Measurements from ENCODE around the gene MBD4. TPM values are rescaled to one million over a fixed set of nuclear protein-coding genes. Genes with fewer than 3 reads are reported as not detected.
"Not testable (repeated sequence)": the region's sequence is repeated elsewhere in the genome, so short reads cannot be mapped to it uniquely, and the experiment has no call there.

The MBD4 gene
- 10 to 100 TPM; 38.4 to 44.4 TPM for total RNA-seq

GRCh38 chr3:129439817-129440617 lies at the start of gene MBD4, which contains the start of gene IFT122:
Gene MBD4 (minus strand): TSS chr3:129439948. CDS start chr3:129439833, 115 bp downstream.
Gene IFT122 (plus strand): TSS chr3:129440224. CDS start chr3:129440331, 107 bp downstream.
- H3K27me3 Mint-ChIP-seq: no peaks in the 10 kb centered on the region
- H3K36me3 Mint-ChIP-seq (ENCODE audit: low read depth): peaks cover 48% of the 10 kb centered on the region
- H3K4me3 Mint-ChIP-seq: peak within 1 kb of the TSS; percentile 89
- no peaks in the 10 kb centered on the region for H3K9me3 Mint-ChIP-seq
- peaks cover 53% of the 10 kb centered on the region for H3K4me1 Mint-ChIP-seq
- peak; percentile 90 for ATAC-seq (replicated peaks)
- peak within 1 kb of the TSS; percentile 95 for H3K27ac Mint-ChIP-seq

- not testable (repeated sequence) for ATAC-seq (replicated peaks); H3K27me3 Mint-ChIP-seq; H3K4me1 Mint-ChIP-seq; H3K27ac Mint-ChIP-seq; H3K4me3 Mint-ChIP-seq; H3K9me3 Mint-ChIP-seq
- peaks cover 15% of the 10 kb centered on the region for H3K36me3 Mint-ChIP-seq (ENCODE audit: low read depth)
These were observed 49.5 kb upstream of the MBD4 start for GRCh38 chr3:129489258-129489657.

- not testable (repeated sequence) for H3K27ac Mint-ChIP-seq; ATAC-seq (replicated peaks); H3K4me1 Mint-ChIP-seq
These were observed 48.2 kb upstream of the MBD4 start for GRCh38 chr3:129487868-129488335.

GRCh38 chr3:129487183-129487867 lies 47.6 kb upstream of the MBD4 start:
- Mint-ChIP-seq H3K36me3 (ENCODE audit: low read depth) (no peaks in the 10 kb centered on the region), H3K4me1 (no peaks in the 10 kb centered on the region), H3K4me3 (no peak overlapping the region), H3K27ac (no peak overlapping the region), H3K27me3 (no peaks in the 10 kb centered on the region), H3K9me3 (no peaks in the 10 kb centered on the region)
- ATAC-seq (replicated peaks): no peak

More at GRCh38 chr3:129487868-129488335, 48.2 kb upstream of the MBD4 start:
- H3K4me3 Mint-ChIP-seq; H3K9me3 Mint-ChIP-seq; H3K27me3 Mint-ChIP-seq; H3K36me3 Mint-ChIP-seq (ENCODE audit: low read depth): not testable (repeated sequence)

- Mint-ChIP-seq H3K9me3 (no peaks in the 10 kb centered on the region), H3K27ac (peak overlapping the region; percentile 18), H3K4me3 (no peak overlapping the region), H3K4me1 (peaks cover 6% of the 10 kb centered on the region), H3K36me3 (ENCODE audit: low read depth) (no peaks in the 10 kb centered on the region), H3K27me3 (no peaks in the 10 kb centered on the region)
- ATAC-seq (replicated peaks): no peak
These were observed 46.9 kb upstream of the MBD4 start for GRCh38 chr3:129486664-129487035.

- H3K4me3 Mint-ChIP-seq: no peak overlapping the region
- peaks cover 6% of the 10 kb centered on the region for H3K4me1 Mint-ChIP-seq
- H3K27me3 Mint-ChIP-seq: no peaks in the 10 kb centered on the region
- H3K9me3 Mint-ChIP-seq: no peaks in the 10 kb centered on the region
- no peak for ATAC-seq (replicated peaks)
- H3K27ac Mint-ChIP-seq: peak overlapping the region; percentile 18
- no peaks in the 10 kb centered on the region for H3K36me3 Mint-ChIP-seq (ENCODE audit: low read depth)
These were observed 46.2 kb upstream of the MBD4 start for GRCh38 chr3:129485721-129486663.

GRCh38 chr3:129485146-129485545 lies 45.4 kb upstream of the MBD4 start:
- not testable (repeated sequence) for H3K4me1 Mint-ChIP-seq; H3K36me3 Mint-ChIP-seq (ENCODE audit: low read depth); H3K4me3 Mint-ChIP-seq; ATAC-seq (replicated peaks); H3K27ac Mint-ChIP-seq; H3K9me3 Mint-ChIP-seq; H3K27me3 Mint-ChIP-seq

- no peak overlapping the region for H3K4me3 Mint-ChIP-seq
- no peak for ATAC-seq (replicated peaks)
- H3K36me3 Mint-ChIP-seq (ENCODE audit: low read depth): peaks cover 10% of the 10 kb centered on the region
- H3K9me3 Mint-ChIP-seq: no peaks in the 10 kb centered on the region
- H3K27me3 Mint-ChIP-seq: no peaks in the 10 kb centered on the region
- no peak overlapping the region for H3K27ac Mint-ChIP-seq
- H3K4me1 Mint-ChIP-seq: peaks cover 6% of the 10 kb centered on the region
These were observed 44.1 kb upstream of the MBD4 start for GRCh38 chr3:129483870-129484269.

- Mint-ChIP-seq H3K27ac (no peak overlapping the region), H3K9me3 (no peaks in the 10 kb centered on the region), H3K36me3 (ENCODE audit: low read depth) (peaks cover 15% of the 10 kb centered on the region), H3K4me3 (no peak overlapping the region), H3K4me1 (peaks cover 6% of the 10 kb centered on the region), H3K27me3 (no peaks in the 10 kb centered on the region)
- no peak for ATAC-seq (replicated peaks)
These were observed 43.0 kb upstream of the MBD4 start for GRCh38 chr3:129482721-129483120.

GRCh38 chr3:129481766-129482332 lies 42.1 kb upstream of the MBD4 start:
- Mint-ChIP-seq H3K4me1 (peaks cover 6% of the 10 kb centered on the region), H3K27ac (peak overlapping the region; percentile 70), H3K9me3 (no peaks in the 10 kb centered on the region), H3K36me3 (ENCODE audit: low read depth) (peaks cover 21% of the 10 kb centered on the region), H3K4me3 (peak overlapping the region; percentile 28), H3K27me3 (no peaks in the 10 kb centered on the region)
- peak; percentile 82 for ATAC-seq (replicated peaks)

- Mint-ChIP-seq H3K27ac (peak overlapping the region; percentile 70), H3K4me3 (peak overlapping the region; percentile 28), H3K36me3 (ENCODE audit: low read depth) (peaks cover 27% of the 10 kb centered on the region)
- not testable (repeated sequence) for ATAC-seq (replicated peaks); H3K9me3 Mint-ChIP-seq; H3K4me1 Mint-ChIP-seq; H3K27me3 Mint-ChIP-seq
These were observed 41.5 kb upstream of the MBD4 start for GRCh38 chr3:129481225-129481765.

- no peaks in the 10 kb centered on the region for H3K27me3 Mint-ChIP-seq
- H3K36me3 Mint-ChIP-seq (ENCODE audit: low read depth): peaks cover 39% of the 10 kb centered on the region
- H3K4me1 Mint-ChIP-seq: no peaks in the 10 kb centered on the region
- ATAC-seq (replicated peaks): no peak
- no peak overlapping the region for H3K4me3 Mint-ChIP-seq
- no peak overlapping the region for H3K27ac Mint-ChIP-seq
- H3K9me3 Mint-ChIP-seq: no peaks in the 10 kb centered on the region
These were observed 36.8 kb upstream of the MBD4 start for GRCh38 chr3:129476586-129476985.

- no peaks in the 10 kb centered on the region for H3K4me1 Mint-ChIP-seq
- H3K4me3 Mint-ChIP-seq: no peak overlapping the region
These were observed 36.1 kb upstream of the MBD4 start for GRCh38 chr3:129475863-129476262.

More at GRCh38 chr3:129475863-129476262, 36.1 kb upstream of the MBD4 start:
- Mint-ChIP-seq H3K27ac (no peak overlapping the region), H3K36me3 (ENCODE audit: low read depth) (peaks cover 43% of the 10 kb centered on the region), H3K9me3 (no peaks in the 10 kb centered on the region), H3K27me3 (no peaks in the 10 kb centered on the region)
- no peak for ATAC-seq (replicated peaks)
